Left hindlimb (tissue), 1 donor: Measurements from ENCODE around the gene PTCRA.
"Not testable (repeated sequence)": the region's sequence is repeated elsewhere in the genome, so short reads cannot be mapped to it uniquely, and the experiment has no call there.

ENCODE experiments used
- DNase-seq: peaks from one replicate; pipeline ENCODE4 v3.0.0-alpha.2; 2018

PTCRA gene

GRCh38 chr6:42904467-42904866 lies 11.4 kb upstream of the PTCRA start:
- no peak for DNase-seq

DNA sequence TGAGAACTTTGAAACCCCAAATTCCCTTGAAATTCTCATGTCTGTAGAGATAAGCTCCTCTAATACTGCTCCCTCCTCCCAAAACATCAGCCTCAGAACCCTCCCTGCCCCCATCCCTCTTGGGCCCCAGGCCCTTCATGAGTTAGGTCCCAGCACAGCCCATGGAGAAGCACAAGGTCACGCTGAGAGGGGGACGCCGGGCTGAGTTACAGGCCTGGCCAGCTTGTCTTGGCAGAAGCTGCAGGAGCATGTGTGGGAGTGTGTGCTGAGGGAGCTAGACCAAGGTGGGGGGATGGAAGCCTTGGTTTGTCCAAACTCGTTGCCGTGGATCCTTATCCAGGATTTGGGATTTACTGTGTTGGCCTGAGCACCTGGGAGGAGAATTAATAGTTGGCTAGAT lies 8.5 kb upstream of the PTCRA start:
- DNase-seq: no peak

GRCh38 chr6:42909835-42910234 lies 6.0 kb upstream of the PTCRA start:
- no peak for DNase-seq

DNA sequence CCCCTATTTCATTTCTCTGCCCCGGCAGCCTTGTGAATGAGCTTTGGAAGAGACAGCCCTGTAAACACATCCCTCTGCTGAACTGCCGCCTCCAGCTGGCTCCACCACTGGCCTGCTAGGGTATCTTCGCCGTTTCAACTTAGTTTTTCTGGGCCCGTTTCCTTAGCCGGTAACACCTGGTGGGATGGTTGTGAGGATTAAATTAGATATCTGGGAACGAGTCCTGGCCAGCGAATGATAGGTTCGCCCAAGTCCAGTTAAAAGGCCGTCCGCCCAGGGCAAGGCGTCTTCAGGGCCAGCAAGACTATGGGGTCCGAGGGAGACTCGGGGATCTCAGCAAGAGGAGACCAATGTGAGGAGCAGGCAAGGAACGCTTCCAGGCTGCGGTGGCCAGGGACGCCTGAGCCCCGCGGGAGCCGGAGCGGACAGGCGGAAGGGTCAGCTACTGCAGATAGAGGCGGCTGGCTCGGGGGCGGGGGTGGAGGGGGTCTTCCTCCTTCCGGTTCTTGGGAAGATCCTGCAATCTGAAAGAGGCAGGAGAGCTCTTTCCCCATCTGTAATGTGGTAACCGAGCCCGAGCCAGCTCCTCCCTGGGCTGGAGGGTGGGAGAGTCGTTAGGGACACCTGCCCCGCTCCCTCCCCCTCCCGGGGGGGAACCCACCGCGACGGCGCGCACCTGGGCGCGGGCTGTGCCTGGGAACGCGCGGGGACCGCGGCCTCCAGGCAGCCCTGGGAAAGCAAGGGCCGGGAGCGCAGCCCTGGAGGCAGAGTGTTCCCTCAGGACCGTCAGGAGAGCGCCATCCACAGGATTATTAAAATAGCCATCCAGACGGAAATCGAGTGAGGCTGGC lies 4.5 kb upstream of the PTCRA start:
- no peak for DNase-seq

DNA sequence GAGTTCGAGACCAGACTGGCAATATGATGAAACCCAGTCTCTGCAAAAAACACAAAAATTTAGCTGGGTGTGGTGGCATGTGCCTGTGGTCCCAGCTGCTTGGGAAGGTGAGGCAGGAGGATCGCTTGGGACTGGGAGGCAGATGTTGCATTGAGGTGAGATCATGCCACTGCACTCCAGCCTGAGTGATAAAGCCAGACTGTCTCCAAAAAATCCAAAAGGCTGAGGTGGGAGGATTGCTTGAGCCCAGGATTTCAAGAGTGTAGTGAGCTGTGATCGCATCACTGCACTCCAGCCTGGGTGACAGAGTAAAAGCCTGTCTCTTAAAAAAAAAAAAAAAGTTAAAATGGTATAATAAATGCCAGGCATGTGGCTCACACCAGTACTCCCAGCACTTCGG lies 1.3 kb upstream of the PTCRA start:
- DNase-seq: no peak

- no peak for DNase-seq
Measured at GRCh38 chr6:42916288-42916687, 435 bp downstream of the PTCRA start.

GRCh38 chr6:42921801-42922200 lies 5.9 kb downstream of the PTCRA start:
- no peak for DNase-seq

DNA sequence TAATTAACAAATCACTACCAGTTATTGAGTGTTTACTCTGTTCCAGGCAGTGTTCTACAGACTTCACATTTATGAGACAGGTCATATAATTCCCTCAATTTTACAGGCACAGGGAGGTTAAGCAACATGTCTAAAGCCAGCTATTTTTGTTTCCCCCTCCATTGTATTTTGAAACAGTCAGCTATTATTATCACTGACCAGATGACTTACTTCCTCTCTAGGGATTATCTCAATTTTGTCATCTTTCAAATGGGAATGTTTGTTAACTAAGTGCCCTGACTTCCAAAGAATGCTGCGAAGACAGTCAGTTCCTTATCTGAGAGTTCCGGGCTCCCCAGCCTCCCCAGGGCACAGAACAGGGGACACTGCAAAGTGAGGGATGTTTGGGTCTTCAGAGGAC lies 7.8 kb downstream of the PTCRA start:
- no peak for DNase-seq

DNA sequence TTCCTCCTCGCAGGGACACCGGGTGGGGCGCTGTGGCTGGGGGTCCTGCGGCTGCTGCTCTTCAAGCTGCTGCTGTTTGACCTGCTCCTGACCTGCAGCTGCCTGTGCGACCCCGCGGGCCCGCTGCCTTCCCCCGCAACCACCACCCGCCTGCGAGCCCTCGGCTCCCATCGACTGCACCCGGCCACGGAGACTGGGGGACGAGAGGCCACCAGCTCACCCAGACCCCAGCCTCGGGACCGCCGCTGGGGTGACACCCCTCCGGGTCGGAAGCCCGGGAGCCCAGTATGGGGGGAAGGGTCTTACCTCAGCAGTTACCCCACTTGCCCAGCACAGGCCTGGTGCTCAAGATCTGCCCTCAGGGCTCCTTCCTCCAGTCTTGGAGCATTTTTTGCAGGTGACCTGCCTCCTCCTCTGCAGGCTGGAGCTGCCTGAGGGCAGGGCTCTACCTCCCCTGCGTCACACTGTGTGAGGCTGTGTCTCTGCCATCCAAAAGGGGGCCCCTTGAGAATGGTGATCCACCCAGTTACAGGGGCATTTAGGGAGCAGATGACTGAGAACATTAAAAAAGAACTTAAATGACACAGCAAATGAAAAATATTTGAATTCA lies 9.5 kb downstream of the PTCRA start:
- DNase-seq: no peak

- DNase-seq: peak; percentile 97
Measured at GRCh38 chr6:42928986-42929820, 13.3 kb downstream of the PTCRA start, which contains the start of gene CNPY3. Gene CNPY3 (plus strand): TSS chr6:42929480. CDS start chr6:42929571, 91 bp downstream.

- peak; percentile 80 for DNase-seq
Measured at GRCh38 chr6:42929821-42930360, 14.0 kb downstream of the PTCRA start.

DNA sequence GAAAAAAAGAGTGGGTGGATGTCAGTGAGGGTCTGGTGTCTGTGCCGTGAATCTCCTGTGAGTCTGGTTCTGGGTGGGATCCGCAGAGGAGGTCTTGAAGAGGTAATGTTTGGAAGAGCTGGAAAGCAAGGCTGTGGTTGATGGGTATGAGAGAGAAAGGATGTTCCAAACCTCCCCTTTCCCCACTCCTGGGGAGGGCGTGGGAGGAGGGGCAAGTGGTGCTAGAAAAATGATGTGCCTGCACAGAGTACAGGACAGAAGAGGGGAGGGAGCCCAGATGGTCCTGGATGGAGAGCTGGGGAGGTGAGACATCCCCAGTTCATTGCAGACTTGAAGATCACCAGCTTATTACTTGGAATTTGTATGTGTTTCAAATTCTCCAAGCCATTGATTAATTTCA lies 16.6 kb downstream of the PTCRA start:
- DNase-seq: no peak

GRCh38 chr6:42933205-42933604 lies 17.4 kb downstream of the PTCRA start:
- no peak for DNase-seq

- no peak for DNase-seq
Measured at GRCh38 chr6:42935322-42935721, 19.5 kb downstream of the PTCRA start.

- DNase-seq: no peak
Measured at GRCh38 chr6:42936398-42936797, 20.5 kb downstream of the PTCRA start.

DNA sequence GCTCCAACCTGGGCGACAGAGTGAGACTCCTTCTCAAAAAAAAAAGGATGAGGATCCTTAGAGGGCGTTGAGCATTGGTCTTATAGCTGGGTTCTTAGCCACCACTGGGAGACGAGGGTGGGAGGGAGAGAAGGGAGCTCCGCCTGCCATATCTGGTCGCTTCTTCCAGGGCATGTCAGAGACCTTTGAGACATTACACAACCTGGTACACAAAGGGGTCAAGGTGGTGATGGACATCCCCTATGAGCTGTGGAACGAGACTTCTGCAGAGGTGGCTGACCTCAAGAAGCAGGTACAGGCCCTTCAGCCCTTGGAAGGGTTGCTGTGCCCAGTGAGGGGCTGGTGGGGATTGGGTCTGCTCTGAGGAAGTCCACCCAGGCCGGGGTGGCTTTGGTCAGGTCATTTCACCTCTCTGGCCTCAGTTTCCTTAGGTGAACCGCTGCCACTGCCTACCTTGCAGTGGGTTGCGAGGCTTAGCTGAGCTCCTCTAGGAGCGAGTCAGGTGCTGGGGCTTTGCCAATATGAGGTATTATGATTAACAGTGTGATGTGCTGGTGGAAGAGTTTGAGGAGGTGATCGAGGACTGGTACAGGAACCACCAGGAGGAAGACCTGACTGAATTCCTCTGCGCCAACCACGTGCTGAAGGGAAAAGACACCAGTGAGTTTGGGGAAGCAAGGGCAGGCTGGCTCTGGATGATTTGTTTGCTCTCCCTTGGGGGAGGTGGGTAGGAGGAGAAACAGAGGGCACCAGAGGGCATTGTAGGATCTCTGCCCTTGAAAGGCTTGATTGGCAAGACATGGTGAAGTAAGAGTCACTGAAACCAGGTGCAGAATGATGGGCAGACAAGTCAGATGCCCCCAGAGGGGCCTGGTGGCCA lies 21.9 kb downstream of the PTCRA start:
- no peak for DNase-seq

DNA sequence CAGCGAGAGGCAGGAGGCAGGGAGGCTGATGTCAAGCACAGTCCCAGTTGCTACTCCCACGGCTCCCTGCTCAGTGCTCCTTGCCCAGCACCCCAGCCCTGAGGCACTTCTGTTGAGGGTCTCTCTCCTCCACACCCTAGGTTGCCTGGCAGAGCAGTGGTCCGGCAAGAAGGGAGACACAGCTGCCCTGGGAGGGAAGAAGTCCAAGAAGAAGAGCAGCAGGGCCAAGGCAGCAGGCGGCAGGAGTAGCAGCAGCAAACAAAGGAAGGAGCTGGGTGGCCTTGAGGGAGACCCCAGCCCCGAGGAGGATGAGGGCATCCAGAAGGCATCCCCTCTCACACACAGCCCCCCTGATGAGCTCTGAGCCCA lies 22.6 kb downstream of the PTCRA start:
- no peak for DNase-seq

DNA sequence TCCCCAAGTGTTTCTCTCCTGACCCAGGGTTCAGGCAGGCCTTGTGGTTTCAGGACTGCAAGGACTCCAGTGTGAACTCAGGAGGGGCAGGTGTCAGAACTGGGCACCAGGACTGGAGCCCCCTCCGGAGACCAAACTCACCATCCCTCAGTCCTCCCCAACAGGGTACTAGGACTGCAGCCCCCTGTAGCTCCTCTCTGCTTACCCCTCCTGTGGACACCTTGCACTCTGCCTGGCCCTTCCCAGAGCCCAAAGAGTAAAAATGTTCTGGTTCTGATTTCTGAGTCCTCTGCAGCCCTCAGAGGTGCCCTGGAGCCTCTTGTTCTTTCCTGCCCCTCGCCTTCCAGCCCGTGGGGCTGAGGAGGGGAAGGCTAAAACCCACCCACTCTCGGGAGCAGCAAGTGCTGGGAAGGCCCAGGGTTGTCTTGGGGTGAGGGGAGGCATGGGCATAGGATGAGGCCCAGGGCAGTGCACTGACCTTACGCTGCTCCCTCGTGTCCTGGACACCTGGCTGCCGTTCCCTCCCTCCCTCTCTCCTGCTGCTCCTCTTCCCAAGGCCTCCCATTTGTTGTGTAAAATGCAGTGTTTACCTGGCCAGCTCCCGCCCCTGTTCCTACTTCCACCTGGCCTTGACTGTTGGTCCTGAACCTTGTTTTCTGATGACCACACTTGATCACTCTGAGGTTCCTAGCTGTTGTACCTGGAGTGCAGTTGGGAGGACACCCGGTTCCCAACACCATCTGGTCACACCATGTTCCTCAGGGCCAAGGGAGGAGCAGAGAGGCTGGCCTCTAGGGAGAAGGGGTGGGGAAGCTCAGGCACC lies 23.3 kb downstream of the PTCRA start:
- no peak for DNase-seq

GRCh38 chr6:42939810-42940167 lies 23.9 kb downstream of the PTCRA start:
- no peak for DNase-seq

DNA sequence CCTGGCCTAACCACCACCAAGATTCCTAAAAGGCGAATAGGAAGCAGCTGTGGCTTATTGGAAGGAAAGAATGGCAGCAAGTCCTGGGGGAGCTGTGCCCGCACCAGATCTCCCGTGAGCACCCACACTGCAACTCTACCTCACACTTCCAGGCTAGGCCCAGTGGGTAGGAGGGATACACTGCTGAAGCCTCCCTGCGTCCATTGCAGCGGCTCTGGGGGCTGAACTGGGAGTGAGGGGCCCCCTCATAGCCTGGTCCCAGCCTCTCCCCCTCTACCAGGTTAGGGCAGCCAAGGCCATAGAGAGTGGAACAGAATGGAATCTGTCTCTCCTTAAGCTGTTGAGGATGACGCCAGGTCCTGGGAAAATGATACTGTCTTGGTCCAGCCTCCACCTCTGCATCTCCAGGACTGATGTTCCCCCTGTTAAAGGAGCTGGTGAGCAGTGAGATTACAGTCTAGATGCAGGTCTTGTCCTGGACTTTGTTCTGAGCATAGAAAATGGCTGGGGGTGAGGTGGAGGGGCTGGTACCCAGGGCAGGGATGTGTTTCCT lies 24.7 kb downstream of the PTCRA start:
- no peak for DNase-seq

DNA sequence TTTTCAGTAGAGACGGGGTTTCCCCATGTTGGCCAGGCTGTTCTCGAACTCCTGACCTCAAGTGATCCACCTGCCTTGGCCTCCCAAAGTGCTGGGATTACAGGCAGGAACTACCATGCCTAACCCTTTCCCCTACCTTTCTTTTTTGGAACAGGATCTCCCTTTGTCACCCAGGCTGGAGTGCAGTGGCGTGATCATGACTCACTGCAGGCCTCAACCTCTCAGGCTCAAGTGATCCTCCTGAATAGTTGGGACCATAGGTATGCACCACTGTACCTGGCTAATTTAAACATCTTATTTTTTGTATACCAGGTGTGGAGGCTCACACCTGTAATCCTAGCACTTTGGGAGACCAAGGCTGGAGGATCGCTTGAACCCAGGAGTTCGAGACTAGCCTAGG lies 25.5 kb downstream of the PTCRA start:
- not testable (repeated sequence) for DNase-seq
